HepG2 (cell line): ENCODE measurements around the gene RNASE11. TPM values are rescaled to one million over a fixed set of nuclear protein-coding genes. Genes with fewer than 3 reads are reported as not detected.

Experiments
- ARHGAP35 ChIP-seq: sonication (generic); formaldehyde crosslinking; IDR thresholded peaks from 2 replicates; pipeline ENCODE4 v1.9.0; 2022; ENCODE audit warnings: mild to moderate bottlenecking, inconsistent platforms, moderate library complexity, missing genetic modification reagents, borderline replicate concordance
- CBFB ChIP-seq: sonication (generic); formaldehyde crosslinking; IDR thresholded peaks from 2 replicates; pipeline ENCODE4 v1.4.0; 2020; ENCODE audit warnings: missing genetic modification reagents
- DPF2 ChIP-seq: sonication (generic); formaldehyde crosslinking; IDR thresholded peaks from 2 replicates; pipeline ENCODE4 v1.4.0; 2020; ENCODE audit warnings: mild to moderate bottlenecking, low read depth, missing genetic modification reagents, borderline replicate concordance
- ELF4 ChIP-seq: sonication (generic); formaldehyde crosslinking; IDR thresholded peaks from 2 replicates; pipeline ENCODE4 v1.5.0; 2020; ENCODE audit warnings: missing genetic modification reagents, mild to moderate bottlenecking, moderate library complexity, borderline replicate concordance
- HMG20A ChIP-seq: IDR thresholded peaks from 2 replicates; pipeline ENCODE4 v1.6.1; 2016; ENCODE audit warnings: borderline replicate concordance
- HOXD1 ChIP-seq: sonication (generic); formaldehyde crosslinking; IDR thresholded peaks from 2 replicates; pipeline ENCODE4 v1.5.0; 2020; ENCODE audit warnings: missing genetic modification reagents
- KDM5A ChIP-seq: fragments of 200-600 bp; sonication (generic); IDR thresholded peaks from 2 replicates; pipeline ENCODE4 v1.7.0; 2018; ENCODE audit warnings: antibody characterized with exemption, mild to moderate bottlenecking, low read length, borderline replicate concordance
- SP140L ChIP-seq: sonication (generic); formaldehyde crosslinking; IDR thresholded peaks from 2 replicates; pipeline ENCODE4 v1.4.0; 2020; ENCODE audit warnings: missing genetic modification reagents, borderline replicate concordance
- SP5 ChIP-seq: IDR thresholded peaks from 2 replicates; pipeline ENCODE4 v1.6.1; 2016; ENCODE audit warnings: low read depth, borderline replicate concordance
- TARDBP ChIP-seq: sonication (generic); formaldehyde crosslinking; IDR thresholded peaks from 2 replicates; pipeline ENCODE4 v1.8.0; 2022; ENCODE audit warnings: mild to moderate bottlenecking, missing genetic modification reagents
- TP53 ChIP-seq: sonication (generic); formaldehyde crosslinking; conservative IDR thresholded peaks from 2 replicates; pipeline ENCODE4 v1.4.0; 2020; ENCODE audit warnings: missing genetic modification reagents
- ZBED4 ChIP-seq: sonication (generic); formaldehyde crosslinking; IDR thresholded peaks from 2 replicates; pipeline ENCODE4 v1.4.0; 2020; ENCODE audit warnings: missing genetic modification reagents, borderline replicate concordance
- ZHX2 ChIP-seq, 2 experiments: sonication (generic) in 1 of 2; formaldehyde crosslinking in 1 of 2; IDR thresholded peaks; 2 replicates each; pipeline versions ENCODE4 v1.6.1 to v1.9.0; 2014 to 2022; ENCODE audit warnings: antibody characterized with exemption in 1 of 2, borderline replicate concordance in 1 of 2, inconsistent platforms in 1 of 2, low read depth in 1 of 2, missing genetic modification reagents in 1 of 2
- ZNF232 ChIP-seq: sonication (generic); formaldehyde crosslinking; IDR thresholded peaks from 2 replicates; pipeline ENCODE4 v1.4.0; 2020; ENCODE audit warnings: missing genetic modification reagents, borderline replicate concordance
- ZNF432 ChIP-seq: sonication (generic); formaldehyde crosslinking; IDR thresholded peaks from 2 replicates; pipeline ENCODE4 v1.5.0; 2020; ENCODE audit warnings: missing genetic modification reagents, mild to moderate bottlenecking, borderline replicate concordance
- ZNF563 ChIP-seq: sonication (generic); formaldehyde crosslinking; IDR thresholded peaks from 2 replicates; pipeline ENCODE4 v1.8.0; 2022; ENCODE audit warnings: mild to moderate bottlenecking, moderate library complexity, missing genetic modification reagents
- ZNF709 ChIP-seq: sonication (generic); formaldehyde crosslinking; IDR thresholded peaks from 2 replicates; pipeline ENCODE4 v1.5.0; 2020; ENCODE audit warnings: mild to moderate bottlenecking, missing genetic modification reagents
- ZSCAN25 ChIP-seq: sonication (generic); formaldehyde crosslinking; IDR thresholded peaks from 2 replicates; pipeline ENCODE4 v1.8.0; 2022; ENCODE audit warnings: mild to moderate bottlenecking, missing genetic modification reagents
- polyA plus RNA-seq, 8 experiments: library from polyadenylated mRNA; depleted of rRNA in 3 of 8; stranded (reverse) in 7 of 8; unstranded in 1 of 8; fragments of >200 nt; fragmentation: Illumina TruSeq in 4 of 8; extraction: Trizol in 4 of 8; gene quantifications; 2 replicates each; pipeline versions ENCODE4 v1.2.1 to v1.2.3, GENCODE V29; 2011 to 2016; ENCODE audit warnings: low read depth in 4 of 8, missing spikeins in 1 of 8, mixed read lengths in 1 of 8; ENCODE audit not compliant: insufficient read depth in 1 of 8
- total RNA-seq, 5 experiments: library from RNA; depleted of rRNA; stranded (reverse); fragments of >200 nt; fragmentation: Illumina TruSeq; extraction: Trizol; gene quantifications; 2 replicates each; pipeline ENCODE4 v1.2.3, GENCODE V29; 2016; ENCODE audit warnings: low read depth in 1 of 5
- TF ChIP-seq, protein P1 (sequence below): sonication (generic); formaldehyde crosslinking; conservative IDR thresholded peaks from 2 replicates; pipeline ENCODE4 v1.4.0; 2020; ENCODE audit warnings: missing genetic modification reagents

RNASE11 gene
- total and polyA plus RNA-seq, 2 of the 13 experiments (the other 11 are each of a cell fraction or from before 2014, with no cell fraction given): not detected

DNA sequence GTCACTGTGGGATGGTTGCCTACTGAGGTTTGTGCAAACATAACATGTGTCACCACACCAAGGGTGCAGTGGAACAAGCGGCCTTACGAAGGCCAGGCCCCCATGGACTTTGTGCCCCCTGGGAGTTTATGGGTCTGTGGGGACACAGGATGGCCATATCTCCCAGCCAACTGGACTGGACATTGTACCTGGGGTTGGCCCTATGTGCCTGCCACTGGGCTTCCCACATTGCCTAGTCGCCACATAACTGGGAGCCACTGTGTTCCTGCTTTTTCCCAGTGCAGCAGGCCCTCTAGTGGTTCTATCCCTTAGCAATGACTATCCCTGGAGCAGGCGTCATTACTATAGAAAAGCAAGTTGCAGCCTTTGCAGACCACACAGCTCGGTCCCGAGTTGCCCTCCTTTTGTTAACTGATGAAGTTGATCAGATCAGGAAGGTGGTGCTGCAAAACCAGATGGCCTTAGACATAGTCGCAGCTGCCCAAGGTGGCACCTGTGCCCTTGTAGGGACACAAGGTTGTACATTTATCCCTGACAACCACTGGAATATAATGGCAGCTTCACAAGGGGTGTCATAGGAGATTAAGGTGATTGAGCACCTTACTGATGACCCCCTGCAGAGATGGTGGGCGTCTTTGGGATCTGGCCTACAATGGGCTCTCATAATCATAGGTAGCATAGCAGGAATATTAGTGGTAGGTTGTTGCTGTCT, 18.5 kb upstream of the RNASE11 start (continued):
- no peak for TF ChIP-seq TP53 (CRISPR knock-in tag)
- TF ChIP-seq ZHX2 (IDR thresholded peaks at IDR 0.05; ENCODE audit: low read depth): no peak
- no peak for TF ChIP-seq ZHX2 (CRISPR knock-in tag; IDR thresholded peaks at IDR 0.05; ENCODE audit: borderline replicate concordance)
- no peak for TF ChIP-seq ZNF232 (CRISPR knock-in tag)
- TF ChIP-seq HOXD1 (CRISPR knock-in tag): no peak
- no peak for TF ChIP-seq DPF2 (CRISPR knock-in tag)
- no peak for TF ChIP-seq ZBED4 (CRISPR knock-in tag)
- no peak for TF ChIP-seq ZNF709 (CRISPR knock-in tag)
- TF ChIP-seq ARHGAP35 (CRISPR knock-in tag): no peak
- no peak for TF ChIP-seq SP140L (CRISPR knock-in tag)
- TF ChIP-seq ELF4: no peak
- no peak for TF ChIP-seq ZNF563
- TF ChIP-seq, protein P1, sequence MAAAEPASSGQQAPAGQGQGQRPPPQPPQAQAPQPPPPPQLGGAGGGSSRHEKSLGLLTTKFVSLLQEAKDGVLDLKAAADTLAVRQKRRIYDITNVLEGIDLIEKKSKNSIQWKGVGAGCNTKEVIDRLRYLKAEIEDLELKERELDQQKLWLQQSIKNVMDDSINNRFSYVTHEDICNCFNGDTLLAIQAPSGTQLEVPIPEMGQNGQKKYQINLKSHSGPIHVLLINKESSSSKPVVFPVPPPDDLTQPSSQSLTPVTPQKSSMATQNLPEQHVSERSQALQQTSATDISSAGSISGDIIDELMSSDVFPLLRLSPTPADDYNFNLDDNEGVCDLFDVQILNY: no peak
- no peak for TF ChIP-seq SP5 (CRISPR knock-in tag)
- TF ChIP-seq CBFB: no peak
- no peak for TF ChIP-seq ZSCAN25 (CRISPR knock-in tag)
- no peak; the same call in 1 of the 2 replicates for TF ChIP-seq HMG20A (CRISPR knock-in tag)
- no peak for TF ChIP-seq ZNF432
- TF ChIP-seq TARDBP (CRISPR knock-in tag): peak; percentile 45; the same call in 1 of the 2 replicates
- 0 out of 2 replicates have a peak, but pooled peaks have one; percentile 17 for TF ChIP-seq KDM5A
